ENCODE data around the gene CYP2W1.

The CYP2W1 gene

GRCh38 chr7:982511-983003, 424 bp upstream of the CYP2W1 start:
- DNase-seq (ENCODE audit: low read depth) = no peak

GRCh38 chr7:983616-984071, 663 bp downstream of the CYP2W1 start:
- DNase-seq (ENCODE audit: low read depth) = no peak

- no peak for DNase-seq (ENCODE audit: low read depth)
These were observed 1.6 kb downstream of the CYP2W1 start for GRCh38 chr7:984361-985126.

- no peak for DNase-seq (ENCODE audit: low read depth)
These were observed 2.1 kb downstream of the CYP2W1 start for GRCh38 chr7:985127-985416.

GRCh38 chr7:985915-986741, 3.1 kb downstream of the CYP2W1 start:
- no peak for DNase-seq (ENCODE audit: low read depth)

GRCh38 chr7:986766-987751, 4.1 kb downstream of the CYP2W1 start:
- DNase-seq (ENCODE audit: low read depth) = no peak

GRCh38 chr7:987909-988308, 4.9 kb downstream of the CYP2W1 start:
- DNase-seq (ENCODE audit: low read depth) = no peak

GRCh38 chr7:988426-988911, 5.5 kb downstream of the CYP2W1 start:
- DNase-seq (ENCODE audit: low read depth) = no peak

- no peak for DNase-seq (ENCODE audit: low read depth)
These were observed 6.1 kb downstream of the CYP2W1 start for GRCh38 chr7:988963-989529.

GRCh38 chr7:990352-990932, 7.5 kb downstream of the CYP2W1 start:
- no peak for DNase-seq (ENCODE audit: low read depth)

- DNase-seq (ENCODE audit: low read depth) = no peak
These were observed 8.2 kb downstream of the CYP2W1 start for GRCh38 chr7:990933-991728.

- DNase-seq (ENCODE audit: low read depth) = no peak
These were observed 9.0 kb downstream of the CYP2W1 start for GRCh38 chr7:991729-992656.

GRCh38 chr7:992709-993607, 10.0 kb downstream of the CYP2W1 start:
- DNase-seq (ENCODE audit: low read depth) = peak; percentile 84

- DNase-seq (ENCODE audit: low read depth) = no peak
These were observed 11.8 kb downstream of the CYP2W1 start for GRCh38 chr7:994592-995308.

GRCh38 chr7:995571-995970, 12.6 kb downstream of the CYP2W1 start:
- DNase-seq (ENCODE audit: low read depth) = no peak

- peak; percentile 69 for DNase-seq (ENCODE audit: low read depth)
These were observed 13.3 kb downstream of the CYP2W1 start for GRCh38 chr7:996079-996872.
